ENCODE results near the gene MAGEB17. TPM values are rescaled to one million over a fixed set of nuclear protein-coding genes. Genes with fewer than 3 reads are reported as not detected.

MAGEB17 gene
- total RNA-seq, 4 donors from 2014 or later: 0.50 to 2.1 (median 1.3) TPM

- DNase-seq (ENCODE audit: extremely low spot score): no peak
Observed at GRCh38 chrX:16137416-16138107, 29.7 kb upstream of the MAGEB17 start.

GRCh38 chrX:16138108-16138427 is 29.2 kb upstream of the MAGEB17 start:
- TF ChIP-seq POLR2A (IDR thresholded peaks at IDR 0.05; ENCODE audit: low read depth): no peak
- no peak for TF ChIP-seq POLR2AphosphoS5 (IDR thresholded peaks at IDR 0.05)
- TF ChIP-seq CTCF (IDR thresholded peaks at IDR 0.05): no peak
- TF ChIP-seq EP300 (IDR thresholded peaks at IDR 0.05): no peak
- WGBS: 65% methylated on average over 1 of the region's 1 CpG
- no peaks in the 10 kb centered on the region for H3K9me3 ChIP-seq
- peaks cover 0 to 36% (median 4%) of the 10 kb centered on the region in 4 donors for H3K4me1 ChIP-seq
- DNase-seq (ENCODE audit: extremely low spot score): no peak
- H3K36me3 ChIP-seq: no peaks in the 10 kb centered on the region
- H3K27me3 ChIP-seq: no peaks in the 10 kb centered on the region
- H3K4me3 ChIP-seq: no peak overlapping the region
- H3K27ac ChIP-seq (replicated peaks in 1 of 4): no peak overlapping the region
- intact Hi-C loops (cut with DNase I): no loop called here

More at GRCh38 chrX:16137416-16138107, 29.7 kb upstream of the MAGEB17 start:
- Histone ChIP-seq H3K27ac (replicated peaks in 1 of 4) (peak overlapping the region in 2 of 4 donors; percentile 4 to 10), H3K36me3 (no peaks in the 10 kb centered on the region), H3K4me3 (no peak overlapping the region), H3K4me1 (peaks cover 0 to 32% (median 4%) of the 10 kb centered on the region in 4 donors), H3K27me3 (no peaks in the 10 kb centered on the region), H3K9me3 (no peaks in the 10 kb centered on the region)
- TF ChIP-seq CTCF (IDR thresholded peaks at IDR 0.05) (no peak), POLR2A (IDR thresholded peaks at IDR 0.05; ENCODE audit: low read depth) (no peak), POLR2AphosphoS5 (IDR thresholded peaks at IDR 0.05) (no peak), EP300 (IDR thresholded peaks at IDR 0.05) (no peak)
- intact Hi-C loops (cut with DNase I): no loop called here

- Histone ChIP-seq H3K27ac (replicated peaks in 1 of 4) (peak overlapping the region; percentile 58 to 77 (median 70)), H3K4me1 (peaks cover 0 to 44% (median 4%) of the 10 kb centered on the region in 4 donors), H3K36me3 (no peaks in the 10 kb centered on the region), H3K9me3 (no peaks in the 10 kb centered on the region), H3K27me3 (no peaks in the 10 kb centered on the region), H3K4me3 (peak overlapping the region in 1 of 4 donors; percentile 7)
- no peak for DNase-seq (ENCODE audit: extremely low spot score)
- 56% methylated on average over 4 of the region's 4 CpGs for WGBS
- intact Hi-C loops (cut with DNase I): no loop called here
- TF ChIP-seq POLR2A (IDR thresholded peaks at IDR 0.05; ENCODE audit: low read depth) (no peak), POLR2AphosphoS5 (IDR thresholded peaks at IDR 0.05) (no peak), EP300 (IDR thresholded peaks at IDR 0.05) (no peak), CTCF (IDR thresholded peaks at IDR 0.05) (no peak)
Observed at GRCh38 chrX:16140448-16140847, 26.8 kb upstream of the MAGEB17 start.

GRCh38 chrX:16140983-16141382 is 26.3 kb upstream of the MAGEB17 start:
- TF ChIP-seq EP300 (IDR thresholded peaks at IDR 0.05) (no peak), CTCF (IDR thresholded peaks at IDR 0.05) (no peak), POLR2A (IDR thresholded peaks at IDR 0.05; ENCODE audit: low read depth) (no peak), POLR2AphosphoS5 (IDR thresholded peaks at IDR 0.05) (no peak)
- Histone ChIP-seq H3K36me3 (no peaks in the 10 kb centered on the region), H3K4me3 (no peak overlapping the region), H3K27me3 (no peaks in the 10 kb centered on the region), H3K9me3 (no peaks in the 10 kb centered on the region), H3K27ac (replicated peaks in 1 of 4) (peak overlapping the region; percentile 62 to 77 (median 70)), H3K4me1 (peaks cover 0 to 42% (median 4%) of the 10 kb centered on the region in 4 donors)
- intact Hi-C loops (cut with DNase I): no loop called here
- DNase-seq (ENCODE audit: extremely low spot score): no peak
